ENCODE results near the gene TRIM62. TPM values are rescaled to one million over a fixed set of nuclear protein-coding genes. Genes with fewer than 3 reads are reported as not detected.

Gene TRIM62
- total RNA-seq, 4 donors from 2014 or later, result 4.6 to 52.0 (median 5.8) TPM

GRCh38 chr1:33133478-33134105 lies 48.3 kb downstream of the TRIM62 start:
- Histone ChIP-seq H3K36me3 (no peaks in the 10 kb centered on the region), H3K9me3 (no peaks in the 10 kb centered on the region), H3K4me1 (no peaks in the 10 kb centered on the region), H3K4me3 (no peak overlapping the region), H3K27me3 (no peaks in the 10 kb centered on the region), H3K27ac (no peak overlapping the region)
- DNase-seq, result no peak
- intact Hi-C loops (cut with DNase I; ENCODE audit: low total_unique reads) (no loop called here), in situ Hi-C loops (cut with MboI; ENCODE audit: low pct_ligation_motif_present in 1 of 4, low pct_unique_long_range_greater_than_20kb in 1 of 4, low sequenced_read_pairs in 3 of 4) (no loop called here)
- no peak for TF ChIP-seq POLR2AphosphoS5 (IDR thresholded peaks at IDR 0.05)
- TF ChIP-seq CTCF (IDR thresholded peaks at IDR 0.05), result no peak
- no peak for TF ChIP-seq POLR2A (IDR thresholded peaks at IDR 0.05)
- TF ChIP-seq EP300 (IDR thresholded peaks at IDR 0.05; ENCODE audit: low read depth), result no peak
- 88 to 89% methylated on average over 2 to 10 of the region's 10 CpGs for WGBS, 2 donors (ENCODE audit: low coverage in 1 of 2)

DNA sequence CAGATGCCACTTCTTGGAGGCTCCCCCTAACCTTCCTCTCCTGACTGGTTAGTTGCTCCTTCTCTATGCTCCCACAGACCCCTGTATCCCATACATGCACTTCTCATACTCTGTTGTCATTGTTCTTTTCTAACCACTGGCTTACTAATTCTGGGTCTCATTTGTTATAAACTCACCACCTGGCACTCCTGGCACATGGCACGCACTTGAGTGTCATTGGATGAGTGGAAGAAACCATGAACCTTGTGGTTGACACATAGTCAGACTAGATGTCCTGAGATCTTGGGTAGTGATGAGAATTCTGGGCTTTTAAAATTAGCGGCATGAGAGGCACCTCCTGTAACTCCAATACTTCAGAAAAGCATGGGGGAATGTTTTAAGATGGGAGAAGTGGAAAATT lies 49.3 kb downstream of the TRIM62 start:
- H3K36me3 ChIP-seq, result no peaks in the 10 kb centered on the region
- H3K4me3 ChIP-seq, result no peak overlapping the region
- TF ChIP-seq EP300 (IDR thresholded peaks at IDR 0.05; ENCODE audit: low read depth), result no peak
- TF ChIP-seq CTCF (IDR thresholded peaks at IDR 0.05), result no peak
- no peak for TF ChIP-seq POLR2A (IDR thresholded peaks at IDR 0.05)
- no peak for TF ChIP-seq POLR2AphosphoS5 (IDR thresholded peaks at IDR 0.05)
- no peak for DNase-seq
- H3K27ac ChIP-seq, result no peak overlapping the region
- peaks cover 0 to 10% (median 2%) of the 10 kb centered on the region in 4 donors for H3K4me1 ChIP-seq
- intact Hi-C loops (cut with DNase I; ENCODE audit: low total_unique reads), result no loop called here
- in situ Hi-C loops (cut with MboI; ENCODE audit: low pct_ligation_motif_present in 1 of 4, low pct_unique_long_range_greater_than_20kb in 1 of 4, low sequenced_read_pairs in 3 of 4), result no loop called here
- WGBS, 2 donors (ENCODE audit: low coverage in 1 of 2), result 90 to 100% methylated on average over 2 of the region's 2 CpGs
- no peaks in the 10 kb centered on the region for H3K9me3 ChIP-seq
- H3K27me3 ChIP-seq, result no peaks in the 10 kb centered on the region

- no peak overlapping the region for H3K4me3 ChIP-seq
- H3K9me3 ChIP-seq, result no peaks in the 10 kb centered on the region
- H3K4me1 ChIP-seq, result peaks cover 3 to 16% (median 7%) of the 10 kb centered on the region in 4 donors
- no peak for TF ChIP-seq CTCF (IDR thresholded peaks at IDR 0.05)
- TF ChIP-seq POLR2A (IDR thresholded peaks at IDR 0.05), result no peak
- no peak for TF ChIP-seq POLR2AphosphoS5 (IDR thresholded peaks at IDR 0.05)
- TF ChIP-seq EP300 (IDR thresholded peaks at IDR 0.05; ENCODE audit: low read depth), result no peak
- in situ Hi-C loops (cut with MboI; ENCODE audit: low pct_ligation_motif_present in 1 of 4, low pct_unique_long_range_greater_than_20kb in 1 of 4, low sequenced_read_pairs in 3 of 4) (no loop called here), intact Hi-C loops (cut with DNase I; ENCODE audit: low total_unique reads) (no loop called here)
- DNase-seq, result no peak
- WGBS, 2 donors (ENCODE audit: low coverage in 1 of 2), result 75 to 79% methylated on average over 2 of the region's 2 CpGs
- H3K27me3 ChIP-seq, result no peaks in the 10 kb centered on the region
- no peak overlapping the region for H3K27ac ChIP-seq
- no peaks in the 10 kb centered on the region for H3K36me3 ChIP-seq
Measured at GRCh38 chr1:33131191-33131590, 50.7 kb downstream of the TRIM62 start.

- Histone ChIP-seq H3K4me3 (no peak overlapping the region), H3K9me3 (no peaks in the 10 kb centered on the region), H3K4me1 (peaks cover 4 to 21% (median 7%) of the 10 kb centered on the region in 4 donors), H3K36me3 (no peaks in the 10 kb centered on the region), H3K27me3 (no peaks in the 10 kb centered on the region), H3K27ac (no peak overlapping the region)
- 50 to 83% methylated on average over 2 to 4 of the region's 4 CpGs for WGBS, 2 donors (ENCODE audit: low coverage in 1 of 2)
- in situ Hi-C loops (cut with MboI; ENCODE audit: low pct_ligation_motif_present in 1 of 4, low pct_unique_long_range_greater_than_20kb in 1 of 4, low sequenced_read_pairs in 3 of 4) (no loop called here), intact Hi-C loops (cut with DNase I; ENCODE audit: low total_unique reads) (no loop called here)
- no peak for DNase-seq
- TF ChIP-seq POLR2AphosphoS5 (IDR thresholded peaks at IDR 0.05) (no peak), EP300 (IDR thresholded peaks at IDR 0.05; ENCODE audit: low read depth) (no peak), POLR2A (IDR thresholded peaks at IDR 0.05) (no peak), CTCF (IDR thresholded peaks at IDR 0.05) (no peak)
Measured at GRCh38 chr1:33130297-33130696, 51.5 kb downstream of the TRIM62 start.
